GM19351 (cell line): ENCODE data around the gene DDR1.
"Not testable (repeated sequence)": the region's sequence is repeated elsewhere in the genome, so short reads cannot be mapped to it uniquely, and the experiment has no call there.

Experiments
- ATAC-seq: cut with Tn5 transposase; IDR thresholded peaks from one replicate; pipeline ENCODE4 v1.9.1; 2021; ENCODE audit warnings: mild to moderate bottlenecking, moderate library complexity; ENCODE audit not compliant: unreplicated experiment

DDR1 gene

DNA sequence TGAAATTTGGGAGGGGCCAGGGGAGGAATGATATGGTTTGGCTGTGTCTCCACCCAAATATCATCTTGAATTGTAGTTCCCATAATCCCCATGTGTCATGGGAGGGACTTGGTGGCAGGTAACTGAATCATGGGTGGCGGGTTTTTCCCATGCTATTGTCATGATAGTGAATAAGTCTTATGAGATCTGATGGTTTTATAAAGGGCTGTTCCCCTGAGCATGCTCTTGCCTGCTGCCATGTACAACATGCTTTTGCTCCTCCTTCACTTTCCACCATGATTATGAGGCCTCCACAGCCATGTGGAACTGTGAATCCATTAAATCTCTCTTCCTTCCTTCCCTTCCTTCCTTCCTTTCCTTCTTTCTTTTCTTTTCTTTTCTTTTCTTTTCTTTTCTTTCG is 31.9 kb upstream of the DDR1 start:
- not testable (repeated sequence) for ATAC-seq

GRCh38 chr6:30854285-30855040 is 29.9 kb upstream of the DDR1 start:
- no peak for ATAC-seq

GRCh38 chr6:30855429-30856075 is 28.8 kb upstream of the DDR1 start:
- no peak for ATAC-seq

- ATAC-seq: no peak
These were observed 27.2 kb upstream of the DDR1 start for GRCh38 chr6:30857112-30857511.

DNA sequence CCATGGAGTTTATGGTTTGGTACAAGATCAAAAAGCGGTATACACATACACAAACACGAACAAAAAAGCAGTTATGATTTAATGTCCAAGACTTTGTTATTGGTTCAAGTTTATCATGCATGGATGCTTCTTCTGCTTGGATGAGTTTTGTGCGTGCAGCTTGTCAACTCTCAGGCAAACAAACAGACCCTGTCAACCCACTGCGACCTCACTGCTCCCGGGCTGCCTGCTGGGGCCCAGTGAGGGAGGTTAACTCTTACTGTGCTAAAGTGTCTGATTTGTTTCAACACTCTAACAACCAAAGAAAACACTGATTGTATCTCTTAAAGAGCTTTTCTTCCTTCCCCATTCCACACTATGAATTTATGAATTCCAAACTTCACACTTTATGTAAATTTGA is 26.8 kb upstream of the DDR1 start:
- no peak for ATAC-seq

GRCh38 chr6:30859726-30860125 is 24.6 kb upstream of the DDR1 start:
- not testable (repeated sequence) for ATAC-seq

GRCh38 chr6:30861257-30862048 is 22.9 kb upstream of the DDR1 start:
- no peak for ATAC-seq

DNA sequence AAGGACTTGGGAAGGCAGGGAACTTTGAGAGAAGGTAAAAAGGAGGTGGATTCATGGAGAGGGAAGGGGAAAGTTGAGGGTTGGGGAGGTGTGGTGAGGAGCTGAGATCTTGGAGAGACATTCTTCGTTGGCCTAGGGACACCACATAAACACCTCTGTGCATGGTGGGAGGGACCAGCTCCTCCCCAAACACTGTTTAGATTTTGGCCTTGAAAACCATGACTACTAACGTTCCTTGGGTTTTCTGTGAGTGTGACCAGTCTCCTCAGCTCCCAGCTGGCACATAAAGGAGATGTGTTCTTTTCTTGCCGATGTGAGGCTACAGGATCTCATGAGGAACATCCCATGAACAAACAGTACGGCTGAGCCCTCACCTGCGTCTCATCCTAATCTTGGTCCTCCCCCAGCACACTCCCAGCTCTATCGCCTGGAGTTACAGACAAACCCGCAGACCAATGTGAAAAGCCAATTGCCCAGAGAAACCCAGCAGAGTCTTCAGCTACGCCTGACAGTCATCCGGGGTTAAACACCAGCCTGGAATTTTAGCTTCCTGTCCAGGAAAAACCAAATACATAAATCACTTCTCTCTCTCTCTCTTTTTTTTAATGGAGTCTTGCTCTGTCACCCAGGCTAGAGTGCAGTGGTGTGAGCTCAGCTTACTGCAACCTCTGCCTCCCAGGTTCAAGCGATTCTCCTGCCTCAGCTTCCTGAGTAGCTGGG is 22.0 kb upstream of the DDR1 start:
- ATAC-seq: no peak

GRCh38 chr6:30864325-30864724 is 20.0 kb upstream of the DDR1 start:
- ATAC-seq: no peak

- ATAC-seq: not testable (repeated sequence)
These were observed 15.0 kb upstream of the DDR1 start for GRCh38 chr6:30869241-30869749.

DNA sequence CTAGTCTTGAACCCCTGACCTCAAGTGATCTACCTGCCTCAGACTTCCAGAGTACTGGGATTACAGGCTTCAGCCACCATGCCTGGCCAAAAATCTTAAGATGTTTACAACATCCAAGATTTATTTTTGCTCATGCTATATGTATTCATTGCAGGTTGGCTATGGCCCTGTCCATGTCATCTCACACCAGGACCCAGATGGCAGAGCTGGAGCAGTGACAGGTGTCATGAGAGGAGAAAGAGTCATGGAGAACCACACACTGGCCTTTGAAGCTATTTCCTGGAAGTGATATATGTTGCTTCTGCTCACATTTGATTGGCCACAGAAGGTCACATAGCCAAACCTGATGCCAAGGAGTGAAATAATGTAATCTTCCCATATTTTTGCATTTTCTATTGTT is 13.8 kb upstream of the DDR1 start:
- no peak for ATAC-seq

DNA sequence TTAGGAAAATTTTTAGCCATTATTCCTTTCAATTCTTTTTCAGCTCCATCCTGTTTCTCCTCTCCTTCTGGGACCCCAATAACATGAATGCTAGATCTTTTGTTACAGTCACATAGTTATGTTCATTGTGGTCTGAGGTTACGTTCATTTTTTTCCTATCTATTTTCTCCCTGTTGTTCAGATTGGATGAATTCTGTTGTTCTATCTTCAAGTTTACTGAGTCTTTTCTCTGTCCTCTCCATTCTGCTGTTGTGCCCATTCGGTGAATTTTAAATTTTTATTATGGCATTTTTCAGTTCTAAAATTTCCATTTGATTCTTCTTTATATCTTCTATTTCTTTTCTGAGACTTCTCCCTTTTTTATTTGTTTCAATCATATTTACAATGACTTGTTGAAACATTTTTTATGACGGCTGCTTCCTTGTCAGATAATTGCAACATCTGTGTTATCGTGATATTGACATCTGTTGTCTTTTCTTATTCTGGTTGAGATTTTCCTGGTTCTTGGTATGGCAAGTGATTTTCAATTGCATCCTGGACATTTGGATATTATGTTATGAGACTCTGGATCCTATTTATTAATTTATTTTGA is 12.6 kb upstream of the DDR1 start:
- ATAC-seq: no peak

DNA sequence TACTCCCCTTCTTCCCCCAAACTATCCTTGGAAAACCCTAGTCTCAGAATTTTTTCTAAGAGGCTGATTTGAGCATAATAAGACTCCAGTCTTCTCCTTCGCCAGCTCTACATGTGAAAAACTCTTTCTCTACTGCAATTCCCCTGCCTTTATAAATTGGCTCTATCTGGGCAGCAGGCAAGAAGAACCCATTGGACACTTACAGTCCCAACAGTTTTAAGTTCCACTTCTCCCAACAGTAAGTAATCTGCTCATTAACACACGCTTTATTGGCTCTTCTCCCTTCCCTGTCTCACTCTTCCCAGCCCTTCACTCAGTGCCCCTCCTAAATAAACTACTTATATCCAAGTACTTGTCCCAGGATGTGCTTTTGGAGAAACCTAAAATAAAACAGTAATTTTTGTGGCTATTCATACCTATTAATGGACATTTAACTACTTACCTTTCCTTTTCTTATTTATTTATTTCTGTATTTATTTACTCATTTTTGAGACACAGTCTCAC is 11.1 kb upstream of the DDR1 start:
- no peak for ATAC-seq

- not testable (repeated sequence) for ATAC-seq
These were observed 10.5 kb upstream of the DDR1 start for GRCh38 chr6:30873795-30874194.

DNA sequence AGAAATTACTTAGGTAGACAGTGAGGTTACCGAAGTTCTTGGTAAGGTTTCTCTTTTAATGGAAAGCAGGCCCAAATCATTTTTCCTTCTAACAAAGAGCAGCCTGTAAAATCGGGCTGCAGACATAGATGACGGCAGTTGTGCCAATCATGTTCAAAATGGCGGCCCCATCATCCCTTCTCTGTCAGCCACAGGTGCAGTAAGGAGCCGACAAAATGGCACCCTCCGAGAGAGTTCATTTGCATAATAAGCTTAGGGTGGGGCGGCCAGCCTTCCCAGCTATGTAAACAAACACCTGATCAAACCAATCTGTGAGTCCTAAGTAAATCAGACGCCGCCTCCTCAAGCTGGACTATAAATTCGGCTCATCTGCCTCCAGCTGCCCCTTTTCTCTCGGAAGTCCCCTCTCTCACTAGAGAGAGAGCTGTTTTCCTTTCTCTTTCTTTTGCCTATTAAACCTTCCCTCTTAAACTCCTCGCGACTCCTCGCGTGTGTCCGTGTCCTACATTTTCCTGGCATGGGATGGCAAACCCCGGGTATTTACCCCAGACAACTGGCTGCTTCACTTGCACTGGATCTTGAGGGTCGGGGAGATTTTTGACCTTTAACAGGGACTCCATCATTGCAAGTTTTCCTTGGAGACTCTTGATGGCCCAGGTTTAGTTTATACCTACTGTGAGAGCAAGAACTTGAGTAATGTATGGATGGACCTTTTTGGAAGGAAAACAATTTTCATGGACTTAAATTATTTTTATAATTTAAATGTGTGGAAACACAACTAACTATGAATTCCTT is 8.9 kb upstream of the DDR1 start:
- ATAC-seq: no peak

DNA sequence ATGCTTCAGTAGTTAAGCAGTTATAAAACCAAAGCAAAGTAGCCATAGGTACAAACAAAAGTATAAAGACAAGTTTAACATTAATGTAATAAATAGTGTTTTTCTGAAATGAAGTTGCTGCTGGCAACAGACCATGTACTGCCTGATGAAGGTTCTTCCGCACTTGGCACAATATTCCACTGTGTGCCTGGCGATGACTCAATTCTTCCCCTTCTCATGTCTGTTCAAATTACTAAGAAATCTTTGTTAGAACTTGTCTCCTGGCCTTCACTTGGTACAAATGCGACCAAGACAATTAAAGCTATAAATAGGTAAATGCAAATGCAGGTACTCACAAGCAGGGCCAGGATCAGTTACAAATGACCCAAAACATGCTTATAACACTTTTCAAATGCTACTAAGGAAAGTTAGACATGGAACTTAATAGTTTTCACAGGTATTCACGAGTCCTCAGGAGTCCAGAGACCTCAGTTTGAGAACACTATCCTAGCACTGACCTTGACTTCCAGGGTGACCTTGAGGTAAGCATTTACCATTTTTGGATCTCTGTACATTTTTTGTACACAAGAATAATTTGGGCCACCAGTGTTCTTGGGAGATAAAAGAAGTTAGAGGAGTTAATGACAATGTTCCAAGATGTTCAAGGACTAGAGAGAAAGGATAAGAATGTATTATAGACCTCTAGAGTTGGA is 8.1 kb upstream of the DDR1 start:
- ATAC-seq: no peak

GRCh38 chr6:30877419-30878262 is 6.7 kb upstream of the DDR1 start:
- no peak for ATAC-seq
